NT2/D1 (cell line): ENCODE results near the gene HEPACAM2.

Experiments used
- YY1 ChIP-seq: IDR thresholded peaks from 2 replicates; pipeline ENCODE4 v1.6.1; 2011; ENCODE audit not compliant: insufficient read length, insufficient read depth
- ZNF274 ChIP-seq: IDR thresholded peaks from 2 replicates; pipeline ENCODE4 v1.6.1; 2011; ENCODE audit warnings: mild to moderate bottlenecking, low read depth, low read length

DNA sequence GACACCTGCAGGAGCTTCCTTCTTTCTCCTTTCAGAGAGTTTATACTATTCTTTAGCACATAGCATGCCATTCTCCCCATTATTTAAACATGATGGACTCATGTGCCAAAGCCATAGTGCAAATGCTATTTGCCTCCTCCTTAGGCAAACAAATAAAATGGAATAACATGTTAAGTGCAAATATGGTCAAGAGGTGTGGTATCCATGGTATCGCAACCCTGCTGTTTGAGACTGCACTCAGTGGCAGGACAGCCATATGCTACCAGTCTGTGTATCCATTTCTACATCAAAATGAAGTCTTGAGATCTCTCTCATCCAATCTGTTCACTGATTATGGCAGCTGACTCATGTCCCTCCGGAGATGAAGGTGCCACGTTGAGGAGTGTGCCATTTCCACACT lies 22.8 kb downstream of the HEPACAM2 start:
- TF ChIP-seq YY1, result no peak
- TF ChIP-seq ZNF274, result no peak
